NT2/D1 (cell line): ENCODE data around the gene ABL1.

Experiments used
- DNase-seq: peaks from one replicate; pipeline ENCODE4 v3.0.0-alpha.2; 2011; ENCODE audit warnings: low read depth, low spot score
- H3K27me3 ChIP-seq: 2 replicates; pipeline ENCODE4 v1.6.0; 2011; ENCODE audit warnings: mild to moderate bottlenecking; ENCODE audit not compliant: insufficient read length, insufficient read depth
- H3K36me3 ChIP-seq: 2 replicates; pipeline ENCODE4 v1.6.1; 2011; ENCODE audit warnings: mild to moderate bottlenecking, low read length, mixed read lengths; ENCODE audit not compliant: insufficient read depth, insufficient read length
- H3K4me1 ChIP-seq: 2 replicates; pipeline ENCODE4 v1.5.1; 2011; ENCODE audit not compliant: insufficient read depth, insufficient read length
- H3K4me3 ChIP-seq: 2 replicates; pipeline ENCODE4 v1.5.1; 2011; ENCODE audit warnings: low read depth; ENCODE audit not compliant: insufficient read length
- H3K9ac ChIP-seq: 2 replicates; pipeline ENCODE4 v1.6.0; 2011; ENCODE audit warnings: low read depth; ENCODE audit not compliant: insufficient read length
- H3K9me3 ChIP-seq: 2 replicates; pipeline ENCODE4 v1.5.1; 2011; ENCODE audit warnings: mild to moderate bottlenecking, low read length; ENCODE audit not compliant: insufficient read depth
- SUZ12 ChIP-seq: IDR thresholded peaks from 2 replicates; pipeline ENCODE4 v1.6.1; 2011; ENCODE audit not compliant: insufficient read length, insufficient read depth; ENCODE audit errors: extremely low read depth
- YY1 ChIP-seq: IDR thresholded peaks from 2 replicates; pipeline ENCODE4 v1.6.1; 2011; ENCODE audit not compliant: insufficient read length, insufficient read depth
- ZNF274 ChIP-seq: IDR thresholded peaks from 2 replicates; pipeline ENCODE4 v1.6.1; 2011; ENCODE audit warnings: mild to moderate bottlenecking, low read depth, low read length

Gene ABL1

GRCh38 chr9:130870491-130871381 is 35.7 kb downstream of the ABL1 start:
- Histone ChIP-seq H3K9ac (no peak overlapping the region), H3K4me1 (no peaks in the 10 kb centered on the region), H3K36me3 (peaks cover 89% of the 10 kb centered on the region), H3K9me3 (no peaks in the 10 kb centered on the region), H3K27me3 (no peaks in the 10 kb centered on the region), H3K4me3 (no peak overlapping the region)
- no peak for DNase-seq
- no peak for TF ChIP-seq SUZ12
- no peak for TF ChIP-seq YY1
- TF ChIP-seq ZNF274, result no peak

DNA sequence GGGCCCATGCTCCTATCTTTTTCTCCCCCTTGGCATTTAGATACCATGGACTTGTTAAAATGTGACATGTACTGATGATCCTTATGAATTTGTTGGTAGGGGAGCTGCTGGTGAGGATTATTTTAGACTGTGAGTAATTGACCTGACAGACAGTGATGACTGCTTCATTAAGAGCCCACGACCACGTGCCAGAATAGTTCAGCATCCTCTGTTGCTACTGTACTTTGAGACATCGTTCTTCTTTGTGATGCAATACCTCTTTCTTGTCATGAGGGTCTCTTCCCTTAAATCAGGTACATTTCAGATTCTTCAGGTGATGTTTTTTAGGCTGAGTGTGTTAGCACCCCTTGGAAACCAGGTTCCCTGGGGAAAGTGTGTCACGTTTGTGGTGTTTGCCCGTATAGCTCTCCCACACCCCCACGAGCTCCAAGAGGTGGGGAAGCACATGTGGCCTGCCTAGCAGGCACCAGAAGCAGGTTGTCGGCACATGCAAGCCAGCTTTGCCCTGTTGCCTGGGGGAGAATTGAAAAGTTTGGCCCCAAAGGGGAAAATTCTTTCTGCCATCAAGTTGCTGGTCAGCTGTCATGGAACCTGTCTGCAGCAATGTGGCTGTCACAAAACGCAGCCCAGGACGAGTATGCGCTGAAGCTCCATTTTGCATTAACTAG is 36.5 kb downstream of the ABL1 start:
- TF ChIP-seq YY1 (no peak), ZNF274 (no peak), SUZ12 (no peak)
- Histone ChIP-seq H3K9ac (no peak overlapping the region), H3K27me3 (no peaks in the 10 kb centered on the region), H3K9me3 (no peaks in the 10 kb centered on the region), H3K4me1 (no peaks in the 10 kb centered on the region), H3K36me3 (peaks cover 84% of the 10 kb centered on the region), H3K4me3 (no peak overlapping the region)
- no peak for DNase-seq

DNA sequence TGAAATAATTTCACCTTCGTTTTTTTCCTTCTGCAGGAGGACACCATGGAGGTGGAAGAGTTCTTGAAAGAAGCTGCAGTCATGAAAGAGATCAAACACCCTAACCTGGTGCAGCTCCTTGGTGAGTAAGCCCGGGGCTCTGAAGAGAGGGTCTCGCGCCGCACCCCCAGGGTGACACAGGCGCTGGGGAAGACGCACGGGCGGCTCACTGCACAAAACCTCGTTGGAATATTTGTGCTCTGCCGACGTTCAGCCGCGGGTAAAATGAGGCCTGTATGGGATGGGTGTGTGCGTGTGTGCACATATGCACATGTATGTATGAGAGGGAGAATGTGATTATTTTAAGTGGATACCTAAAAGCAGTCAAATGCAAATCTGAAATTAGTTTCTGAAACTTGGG is 37.0 kb downstream of the ABL1 start:
- no peak overlapping the region for H3K4me3 ChIP-seq
- no peaks in the 10 kb centered on the region for H3K9me3 ChIP-seq
- DNase-seq, result no peak
- no peak for TF ChIP-seq ZNF274
- no peak for TF ChIP-seq YY1
- TF ChIP-seq SUZ12, result no peak
- no peak overlapping the region for H3K9ac ChIP-seq
- peaks cover 83% of the 10 kb centered on the region for H3K36me3 ChIP-seq
- H3K27me3 ChIP-seq, result no peaks in the 10 kb centered on the region
- H3K4me1 ChIP-seq, result no peaks in the 10 kb centered on the region

- Histone ChIP-seq H3K4me3 (no peak overlapping the region), H3K4me1 (no peaks in the 10 kb centered on the region), H3K36me3 (peaks cover 83% of the 10 kb centered on the region), H3K27me3 (no peaks in the 10 kb centered on the region), H3K9ac (no peak overlapping the region), H3K9me3 (no peaks in the 10 kb centered on the region)
- TF ChIP-seq ZNF274, result no peak
- TF ChIP-seq SUZ12, result no peak
- no peak for TF ChIP-seq YY1
- no peak for DNase-seq
Observed at GRCh38 chr9:130872508-130872907, 37.5 kb downstream of the ABL1 start.

GRCh38 chr9:130872912-130873503 is 38.0 kb downstream of the ABL1 start:
- Histone ChIP-seq H3K9ac (no peak overlapping the region), H3K4me3 (no peak overlapping the region), H3K27me3 (no peaks in the 10 kb centered on the region), H3K4me1 (no peaks in the 10 kb centered on the region), H3K9me3 (no peaks in the 10 kb centered on the region), H3K36me3 (peaks cover 84% of the 10 kb centered on the region)
- DNase-seq, result no peak
- TF ChIP-seq ZNF274 (no peak), YY1 (no peak), SUZ12 (no peak)

DNA sequence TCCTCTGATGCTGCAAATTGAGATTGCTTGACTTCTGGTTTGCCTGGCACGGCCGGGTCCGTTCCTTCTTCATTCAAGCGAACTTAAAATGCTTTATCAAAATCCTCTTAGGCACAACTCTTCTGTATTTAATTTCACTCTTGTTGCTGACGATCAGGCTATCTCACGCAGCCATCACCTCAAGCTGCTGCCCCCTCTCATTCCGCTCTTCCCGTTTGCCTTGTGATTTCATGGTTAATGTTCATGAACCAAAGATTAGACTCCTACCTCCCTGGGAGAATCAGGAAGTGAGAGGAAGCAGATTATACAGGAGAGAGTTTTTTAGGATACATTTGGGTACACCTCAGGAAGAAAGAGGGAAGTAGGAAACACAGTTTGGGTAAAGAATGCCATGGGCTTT is 38.9 kb downstream of the ABL1 start:
- no peak for TF ChIP-seq SUZ12
- no peak for TF ChIP-seq ZNF274
- no peak for TF ChIP-seq YY1
- H3K4me1 ChIP-seq, result no peaks in the 10 kb centered on the region
- H3K36me3 ChIP-seq, result peaks cover 85% of the 10 kb centered on the region
- H3K27me3 ChIP-seq, result no peaks in the 10 kb centered on the region
- H3K9me3 ChIP-seq, result no peaks in the 10 kb centered on the region
- H3K9ac ChIP-seq, result no peak overlapping the region
- no peak for DNase-seq
- H3K4me3 ChIP-seq, result no peak overlapping the region

DNA sequence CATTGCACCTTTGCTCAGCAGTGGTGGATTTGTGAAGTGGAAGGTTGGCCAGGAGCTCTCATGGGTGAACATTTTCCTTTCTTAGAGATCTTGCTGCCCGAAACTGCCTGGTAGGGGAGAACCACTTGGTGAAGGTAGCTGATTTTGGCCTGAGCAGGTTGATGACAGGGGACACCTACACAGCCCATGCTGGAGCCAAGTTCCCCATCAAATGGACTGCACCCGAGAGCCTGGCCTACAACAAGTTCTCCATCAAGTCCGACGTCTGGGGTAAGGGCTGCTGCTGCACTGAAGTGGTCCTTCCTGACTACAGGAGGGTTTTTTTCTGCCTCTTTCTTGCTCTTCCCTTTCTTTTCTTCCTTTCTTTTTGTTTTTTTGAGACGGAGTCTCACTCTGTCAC is 39.7 kb downstream of the ABL1 start:
- H3K9me3 ChIP-seq, result no peaks in the 10 kb centered on the region
- no peak for DNase-seq
- no peaks in the 10 kb centered on the region for H3K4me1 ChIP-seq
- TF ChIP-seq ZNF274, result no peak
- no peak for TF ChIP-seq YY1
- no peak for TF ChIP-seq SUZ12
- H3K36me3 ChIP-seq, result peaks cover 85% of the 10 kb centered on the region
- H3K27me3 ChIP-seq, result no peaks in the 10 kb centered on the region
- no peak overlapping the region for H3K4me3 ChIP-seq
- H3K9ac ChIP-seq, result no peak overlapping the region
